ENCODE measurements around the gene GUCY2F.
A peak's percentile ranks its signal among the peaks of the same experiment; 100 is the strongest.

GUCY2F gene

GRCh38 chrX:109481986-109482385 lies at the start of gene GUCY2F:
TSS of gene GUCY2F (minus strand) at chrX:109482086. CDS start at chrX:109475936, 6,150 bp downstream.
- DNase-seq (ENCODE audit: low read depth in 2 of 2) = no peak

- DNase-seq (ENCODE audit: low read depth in 2 of 2) = no peak
Observed at GRCh38 chrX:109519001-109519400, 37.1 kb upstream of the GUCY2F start.

- DNase-seq (ENCODE audit: low read depth in 2 of 2) = no peak
Observed at GRCh38 chrX:109511113-109511512, 29.2 kb upstream of the GUCY2F start.

GRCh38 chrX:109508915-109509314 lies 27.0 kb upstream of the GUCY2F start:
- DNase-seq (ENCODE audit: low read depth in 2 of 2) = no peak

GRCh38 chrX:109501176-109501575 lies 19.3 kb upstream of the GUCY2F start:
- DNase-seq (ENCODE audit: low read depth in 2 of 2) = no peak

- DNase-seq (ENCODE audit: low read depth in 2 of 2) = no peak
Observed at GRCh38 chrX:109498434-109498833, 16.5 kb upstream of the GUCY2F start.

GRCh38 chrX:109489174-109489573 lies 7.3 kb upstream of the GUCY2F start:
- DNase-seq (ENCODE audit: low read depth in 2 of 2) = no peak

- DNase-seq (ENCODE audit: low read depth in 2 of 2) = no peak
Observed at GRCh38 chrX:109487640-109488039, 5.8 kb upstream of the GUCY2F start.

- peak; percentile 25 to 32 for DNase-seq (ENCODE audit: low read depth in 2 of 2)
Observed at GRCh38 chrX:109485470-109486340, 3.8 kb upstream of the GUCY2F start.

GRCh38 chrX:109484886-109485285 lies 3.0 kb upstream of the GUCY2F start:
- DNase-seq (ENCODE audit: low read depth in 2 of 2) = no peak

- no peak for DNase-seq (ENCODE audit: low read depth in 2 of 2)
Observed at GRCh38 chrX:109475174-109475891, 6.6 kb downstream of the GUCY2F start.

GRCh38 chrX:109472939-109473735 lies 8.7 kb downstream of the GUCY2F start:
- DNase-seq (ENCODE audit: low read depth in 2 of 2) = no peak

- no peak for DNase-seq (ENCODE audit: low read depth in 2 of 2)
Observed at GRCh38 chrX:109464231-109464630, 17.7 kb downstream of the GUCY2F start.

- DNase-seq (ENCODE audit: low read depth in 2 of 2) = no peak
Observed at GRCh38 chrX:109463784-109464183, 18.1 kb downstream of the GUCY2F start.

GRCh38 chrX:109448282-109448938 lies 33.5 kb downstream of the GUCY2F start:
- no peak for DNase-seq (ENCODE audit: low read depth in 2 of 2)

- DNase-seq (ENCODE audit: low read depth in 2 of 2) = no peak
Observed at GRCh38 chrX:109441266-109441665, 40.6 kb downstream of the GUCY2F start.

- DNase-seq (ENCODE audit: low read depth in 2 of 2) = no peak
Observed at GRCh38 chrX:109440475-109440874, 41.4 kb downstream of the GUCY2F start.

- DNase-seq (ENCODE audit: low read depth in 2 of 2) = no peak
Observed at GRCh38 chrX:109409181-109409580, 72.7 kb downstream of the GUCY2F start.

GRCh38 chrX:109403922-109404321 lies 78.0 kb downstream of the GUCY2F start:
- DNase-seq (ENCODE audit: low read depth in 2 of 2) = no peak

- no peak for DNase-seq (ENCODE audit: low read depth in 2 of 2)
Observed at GRCh38 chrX:109399831-109400230, 82.1 kb downstream of the GUCY2F start.

GRCh38 chrX:109398833-109399232 lies 83.1 kb downstream of the GUCY2F start:
- no peak for DNase-seq (ENCODE audit: low read depth in 2 of 2)

GRCh38 chrX:109398061-109398460 lies 83.8 kb downstream of the GUCY2F start:
- no peak for DNase-seq (ENCODE audit: low read depth in 2 of 2)
